Stimulated activated CD4-positive, alpha-beta T cell treated with anti-CD3 and anti-CD28 coated beads, TNF-alpha, amount 100 ng/mL, for 4 hours (primary cell): Measurements from ENCODE around the gene QRFPR.
"Not testable (repeated sequence)": the region's sequence is repeated elsewhere in the genome, so short reads cannot be mapped to it uniquely, and the experiment has no call there.

Experiments used
- DNase-seq, 3 experiments: peaks; one replicate each; pipeline ENCODE4 v3.0.0-alpha.2; 2020; ENCODE audit warnings: low read depth in 3 of 3

QRFPR gene

GRCh38 chr4:121380776-121381462 lies at the start of gene QRFPR:
Gene QRFPR, minus strand, starts transcription at chr4:121381018. Its CDS starts 371 bp downstream, at chr4:121380647.
- no peak for DNase-seq

- no peak for DNase-seq
Measured at GRCh38 chr4:121428721-121429120, 47.9 kb upstream of the QRFPR start.

DNA sequence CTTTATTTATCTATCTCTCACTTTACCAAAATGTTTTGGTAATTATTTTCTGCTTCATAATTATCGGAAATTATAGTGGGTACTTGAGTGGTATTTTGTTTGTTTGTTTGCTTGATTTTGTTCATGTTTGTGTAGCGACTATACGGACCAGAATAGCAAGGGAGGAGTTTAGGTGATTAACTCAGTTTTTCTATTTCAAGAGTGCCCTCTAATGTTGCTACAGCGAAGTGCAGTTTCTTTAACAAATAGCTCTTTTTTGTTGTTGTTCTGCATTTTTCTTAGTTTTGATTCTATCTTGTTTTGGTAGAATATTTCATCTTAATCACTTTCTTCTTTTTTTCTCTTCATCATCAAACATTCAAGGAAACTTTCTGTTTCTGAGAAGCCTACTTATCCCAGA lies 40.8 kb upstream of the QRFPR start:
- DNase-seq = no peak

- DNase-seq = no peak
Measured at GRCh38 chr4:121411151-121411744, 30.4 kb upstream of the QRFPR start.

- not testable (repeated sequence) for DNase-seq
Measured at GRCh38 chr4:121408567-121408966, 27.7 kb upstream of the QRFPR start.

- DNase-seq = no peak
Measured at GRCh38 chr4:121400632-121401031, 19.8 kb upstream of the QRFPR start.

- no peak for DNase-seq
Measured at GRCh38 chr4:121397941-121398601, 17.3 kb upstream of the QRFPR start.

DNA sequence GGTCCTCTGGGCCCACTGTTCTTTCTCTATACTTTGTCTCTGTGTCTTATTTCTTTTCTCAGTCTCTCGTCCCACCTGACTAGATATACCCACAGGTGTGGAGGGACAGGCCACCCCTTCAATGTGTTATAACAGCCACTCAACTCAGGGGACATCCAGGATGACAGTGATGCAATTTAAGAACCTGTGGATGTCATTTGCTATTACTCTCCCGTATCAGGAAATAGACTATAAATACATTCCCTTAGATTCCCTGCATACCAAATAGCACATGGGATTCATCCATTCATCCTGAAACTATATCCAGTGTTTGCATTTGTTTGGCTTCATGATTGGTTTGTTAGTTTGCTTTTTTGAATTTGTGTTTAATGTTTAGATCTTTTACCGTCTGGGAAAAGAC lies 16.6 kb upstream of the QRFPR start:
- DNase-seq = no peak

DNA sequence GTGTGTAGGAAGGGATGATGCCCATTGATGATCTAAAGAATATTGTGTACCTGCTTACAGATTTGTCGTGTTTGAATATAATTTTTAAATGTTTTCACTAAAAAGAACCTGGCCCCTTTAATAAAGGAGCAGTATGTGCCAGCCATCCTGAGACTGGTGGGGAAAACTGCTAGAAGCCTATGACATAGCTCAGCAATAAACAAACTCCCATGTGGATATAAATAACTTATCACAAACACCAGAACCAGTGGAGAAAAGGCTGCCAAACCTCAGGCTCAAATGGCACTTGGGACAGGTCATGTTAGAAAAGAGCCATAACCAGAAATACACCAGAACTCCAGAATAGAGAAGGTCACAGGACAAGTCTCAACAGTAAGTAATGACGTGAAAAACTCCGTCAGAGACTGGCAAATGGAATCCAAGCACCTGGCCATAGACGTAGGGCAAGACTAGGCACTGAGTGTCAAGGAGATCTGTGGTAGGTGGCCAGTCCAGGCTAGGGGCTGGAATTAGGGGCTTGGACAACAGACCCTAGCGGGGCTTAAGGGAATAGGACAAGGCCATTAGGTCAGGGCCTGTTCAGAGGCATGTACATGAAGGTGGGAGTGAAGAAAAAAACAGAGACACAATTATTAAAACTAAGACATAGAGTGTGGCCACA lies 11.7 kb upstream of the QRFPR start:
- no peak for DNase-seq

- no peak for DNase-seq
Measured at GRCh38 chr4:121390335-121390734, 9.5 kb upstream of the QRFPR start.

- DNase-seq = no peak
Measured at GRCh38 chr4:121379276-121379675, 1.5 kb downstream of the QRFPR start.

DNA sequence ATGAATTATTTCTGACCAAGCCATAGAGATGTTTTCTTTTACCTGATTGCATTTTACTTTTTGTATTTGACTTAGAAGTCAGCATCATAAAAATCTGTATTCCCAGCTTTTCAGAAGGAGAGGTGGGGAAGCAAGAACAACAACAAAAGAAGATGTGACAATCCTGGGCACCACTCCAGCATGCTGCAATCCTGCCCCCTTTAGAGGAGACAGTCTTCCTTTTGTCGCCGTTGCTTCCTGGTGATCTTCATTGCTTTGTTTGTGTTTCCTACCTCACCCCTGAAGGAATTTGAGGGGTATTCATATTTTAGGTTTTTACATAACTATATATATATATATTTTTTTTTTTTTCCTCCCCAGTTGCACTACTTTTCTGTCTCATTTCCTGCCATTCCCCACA lies 3.7 kb downstream of the QRFPR start:
- no peak for DNase-seq

- DNase-seq = no peak
Measured at GRCh38 chr4:121376556-121376955, 4.3 kb downstream of the QRFPR start.

DNA sequence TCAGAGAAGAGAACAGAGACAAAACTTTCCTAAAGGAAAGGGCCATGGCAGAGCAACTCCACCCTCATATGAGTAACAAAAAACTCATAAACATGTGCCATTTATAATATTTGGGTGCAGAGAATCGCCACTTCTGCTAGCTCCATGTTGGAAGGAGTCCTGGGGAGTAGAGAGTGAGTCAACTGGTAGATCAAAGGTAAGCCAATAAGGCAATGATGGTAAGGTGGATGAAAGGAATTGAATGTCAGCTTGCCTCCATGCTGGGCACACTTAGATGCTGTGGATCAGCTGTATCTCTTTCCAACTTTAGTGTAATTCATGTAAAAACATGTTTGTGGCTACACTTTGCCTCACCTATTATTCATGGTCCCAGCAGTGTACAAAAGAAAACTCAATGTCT lies 4.7 kb downstream of the QRFPR start:
- DNase-seq = no peak

DNA sequence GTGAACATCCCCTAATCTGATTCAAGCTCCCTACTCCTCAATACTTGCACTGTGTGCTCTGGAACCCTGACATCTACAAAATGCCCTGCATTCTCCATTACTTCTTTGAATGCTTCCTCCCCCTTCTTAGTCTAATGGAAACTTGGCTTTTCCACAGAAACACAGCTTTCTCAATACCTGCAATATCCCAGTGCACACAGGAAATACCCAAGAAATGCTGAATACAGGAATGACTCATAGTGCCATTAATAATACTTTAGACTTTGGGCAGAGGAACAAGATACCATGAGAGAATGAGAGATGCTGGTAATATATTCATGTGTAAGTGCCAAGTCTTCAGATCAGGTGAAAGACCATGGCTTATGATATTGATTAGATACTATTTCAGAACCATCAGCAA lies 5.6 kb downstream of the QRFPR start:
- no peak for DNase-seq

- no peak for DNase-seq
Measured at GRCh38 chr4:121373841-121374240, 7.0 kb downstream of the QRFPR start.

DNA sequence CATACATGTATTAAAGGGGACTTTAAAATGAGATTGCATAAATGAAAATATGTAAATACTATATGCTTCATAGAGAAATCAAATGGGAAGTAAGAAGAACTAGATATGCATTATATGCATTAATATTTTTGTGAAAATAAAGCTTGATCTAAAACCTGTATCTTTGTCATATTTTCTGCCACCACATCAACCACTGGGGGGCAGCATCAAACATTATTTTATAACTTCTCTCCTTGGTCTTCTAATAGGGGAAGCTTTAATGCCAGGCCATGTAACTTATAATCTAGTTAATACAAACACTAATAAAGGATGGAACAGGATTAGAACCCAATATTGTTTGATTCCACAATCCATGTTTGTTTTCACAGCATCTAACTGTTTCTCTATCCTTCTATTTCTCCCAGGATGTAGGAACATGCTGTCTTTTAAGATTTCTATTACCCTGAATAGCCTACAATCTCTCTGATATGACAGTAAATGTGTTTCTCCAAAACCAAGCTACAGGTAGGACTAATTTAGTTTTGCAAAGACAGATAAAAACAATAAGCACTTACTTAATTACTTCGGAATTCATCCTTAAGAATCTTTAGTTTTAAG lies 10.0 kb downstream of the QRFPR start:
- DNase-seq = no peak

GRCh38 chr4:121360495-121360894 lies 20.3 kb downstream of the QRFPR start:
- DNase-seq = no peak

GRCh38 chr4:121358473-121358872 lies 22.3 kb downstream of the QRFPR start:
- no peak for DNase-seq

- DNase-seq = no peak
Measured at GRCh38 chr4:121353213-121353612, 27.6 kb downstream of the QRFPR start.

DNA sequence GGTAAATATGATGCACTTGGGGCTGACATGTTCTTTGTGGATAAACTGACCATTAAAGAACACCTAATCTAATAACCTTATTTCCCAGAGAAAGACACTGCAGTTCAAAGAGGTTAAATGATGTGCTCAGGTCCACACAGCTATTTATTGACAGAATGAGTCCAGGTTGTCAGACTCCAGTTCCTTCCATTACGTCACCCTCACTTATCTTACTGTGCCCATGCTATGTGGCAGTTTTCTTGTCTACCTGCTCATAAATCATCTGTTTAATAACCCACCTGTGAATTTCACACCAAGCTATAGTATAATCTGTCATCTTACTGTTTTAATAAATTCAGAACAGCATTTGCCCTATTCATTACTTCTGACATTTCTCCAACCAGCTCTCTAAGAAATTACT lies 36.7 kb downstream of the QRFPR start:
- no peak for DNase-seq

DNA sequence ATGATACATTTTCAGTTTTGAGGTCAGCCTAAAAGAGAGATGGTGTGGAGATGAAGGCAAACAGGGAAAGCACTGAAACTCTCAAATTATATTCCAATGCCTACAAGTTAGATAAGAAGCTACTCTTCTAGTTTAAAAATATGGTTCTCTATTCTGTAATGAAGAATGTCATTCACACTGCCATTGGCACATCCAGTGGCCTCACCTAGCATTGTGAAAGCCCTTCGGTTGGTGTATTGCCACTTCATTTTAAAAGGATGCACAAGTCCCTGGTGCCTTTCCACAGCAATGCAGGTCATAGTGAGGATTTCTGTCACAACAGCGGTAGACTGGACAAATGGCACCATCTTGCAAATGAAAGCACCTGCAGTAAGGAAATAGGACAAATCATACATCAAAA lies 40.6 kb downstream of the QRFPR start:
- no peak for DNase-seq
